GM19240 (cell line): Measurements from ENCODE around the gene SPDYE1.
A peak's percentile ranks its signal among the peaks of the same experiment; 100 is the strongest.
"Not testable (repeated sequence)": the region's sequence is repeated elsewhere in the genome, so short reads cannot be mapped to it uniquely, and the experiment has no call there.

Source experiments
- DNase-seq: peaks from one replicate; pipeline ENCODE4 v3.0.0; 2011; ENCODE audit warnings: low spot score; ENCODE audit not compliant: insufficient read length

The SPDYE1 gene

DNA sequence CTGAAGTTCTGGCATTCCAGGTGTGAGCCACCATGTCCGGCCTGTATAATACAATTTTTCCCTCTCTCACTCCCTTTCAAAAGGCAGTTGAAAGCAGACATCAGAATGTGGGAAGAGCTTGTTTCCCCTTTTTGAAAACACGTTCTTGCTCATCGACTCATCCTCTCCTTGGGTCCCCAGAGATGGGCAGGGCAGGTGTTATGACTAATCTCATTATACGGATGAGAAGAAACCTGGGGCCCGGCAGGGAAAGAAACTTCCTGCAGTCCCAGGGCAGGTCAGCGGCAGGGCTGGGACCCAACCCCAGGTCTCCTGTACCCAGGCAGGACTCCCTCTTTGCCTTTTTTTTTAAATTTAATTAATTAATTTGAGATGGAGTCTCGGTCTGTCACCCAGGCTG is 4.8 kb upstream of the SPDYE1 start:
- not testable (repeated sequence) for DNase-seq

DNA sequence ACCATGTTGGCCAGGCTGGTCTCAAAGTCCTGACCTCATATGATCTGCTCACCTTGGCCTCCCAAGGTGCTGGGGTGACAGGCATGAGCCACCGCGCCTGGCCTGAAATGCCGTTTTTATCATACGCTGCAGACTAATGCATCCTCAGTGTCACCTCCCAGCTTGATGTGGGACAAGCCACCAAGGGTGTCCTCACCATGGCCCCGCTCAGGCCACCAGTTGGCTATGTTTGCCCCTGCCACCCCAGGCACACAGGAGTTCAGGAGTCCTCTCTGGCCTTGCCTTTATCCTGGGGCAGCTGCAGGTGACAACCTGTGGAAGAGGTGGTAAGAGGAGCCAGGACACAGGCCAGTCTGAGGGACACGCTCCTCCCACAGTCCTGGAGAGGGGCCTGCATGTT is 3.0 kb upstream of the SPDYE1 start:
- not testable (repeated sequence) for DNase-seq

DNA sequence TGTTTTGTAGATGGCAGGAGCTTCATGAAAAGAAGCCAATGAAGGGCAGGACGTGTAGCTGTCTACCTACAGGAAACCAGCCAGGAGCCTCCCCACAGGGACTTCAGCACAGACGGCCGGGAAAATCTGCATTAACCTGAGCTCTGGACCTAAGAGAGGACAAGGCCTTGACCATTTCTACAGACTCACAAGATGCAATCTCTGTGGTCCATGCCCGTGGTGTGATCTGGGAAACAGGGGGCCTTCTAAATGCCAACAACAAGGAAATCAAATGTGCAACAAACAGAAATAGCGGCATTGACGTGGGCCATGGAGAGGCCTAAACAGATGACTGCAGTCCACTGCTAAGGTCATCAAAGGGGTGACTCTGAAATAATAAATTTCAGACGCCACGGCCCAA is 14.4 kb downstream of the SPDYE1 start:
- not testable (repeated sequence) for DNase-seq

DNA sequence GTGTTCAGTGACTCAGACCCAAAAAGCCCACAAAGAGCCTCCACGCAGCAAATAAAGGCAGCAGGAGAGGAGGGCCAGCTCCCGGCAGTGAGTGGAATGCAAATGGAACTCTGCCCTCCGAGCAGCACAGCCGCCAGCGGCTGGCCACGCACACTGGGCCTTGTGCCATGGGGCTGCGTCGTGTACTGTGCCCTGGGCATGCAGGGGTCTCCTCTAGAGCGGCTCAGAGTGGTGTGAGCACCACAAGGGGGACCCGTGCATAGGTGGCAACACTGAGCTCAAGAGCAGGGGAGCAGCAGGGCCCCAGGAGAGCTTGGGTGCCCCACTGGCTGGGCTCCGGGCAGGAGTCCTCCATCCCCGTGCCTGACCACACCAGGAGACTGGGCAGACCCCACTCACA is 17.4 kb downstream of the SPDYE1 start:
- DNase-seq = not testable (repeated sequence)

DNA sequence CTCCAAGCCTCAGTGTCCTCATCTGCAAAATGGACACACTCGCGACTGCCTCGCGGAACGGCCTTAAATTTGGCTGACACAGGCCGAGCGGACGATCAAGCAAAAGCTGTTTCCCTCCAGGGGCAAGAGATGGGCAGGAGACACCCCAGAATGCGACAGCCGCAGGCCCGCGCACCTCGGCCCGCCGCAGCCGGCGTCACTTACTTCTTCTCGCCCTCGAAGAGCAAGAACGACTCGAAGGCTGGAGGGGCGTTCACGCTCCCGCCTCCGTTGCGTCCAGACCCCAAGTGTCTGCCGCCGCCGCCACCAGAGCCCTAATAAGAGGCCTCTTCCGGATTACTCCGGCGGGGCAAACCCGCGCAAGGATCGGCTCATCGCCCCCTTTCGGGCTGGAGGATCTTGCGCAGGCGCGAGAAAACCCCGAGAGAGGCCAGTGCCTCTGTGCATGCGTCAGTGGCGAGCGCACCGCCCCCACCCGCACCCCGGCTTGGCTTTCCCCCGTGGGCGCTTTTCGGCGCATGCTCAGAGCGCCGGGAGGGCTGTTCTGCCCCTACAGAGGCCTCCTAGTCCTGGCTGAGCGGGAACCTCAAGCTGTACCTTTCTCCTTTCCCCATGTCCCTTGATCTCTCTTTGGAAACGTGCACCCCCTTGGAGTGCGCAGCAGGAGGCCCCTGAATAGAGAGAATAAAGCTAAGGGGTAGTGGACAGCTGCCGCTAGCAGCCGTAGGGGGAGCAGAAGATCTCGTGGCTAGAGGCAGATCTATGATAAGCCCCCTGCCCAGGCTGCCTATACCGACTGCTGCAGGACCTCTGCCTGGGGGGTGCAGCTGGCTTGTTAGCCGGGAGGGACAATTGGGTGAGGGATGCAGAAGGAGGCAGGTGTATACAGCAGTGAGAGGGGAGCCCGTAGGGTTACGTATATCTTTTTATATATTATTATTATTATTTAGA is 21.4 kb downstream of the SPDYE1 start:
- peak; percentile 95 for DNase-seq

DNA sequence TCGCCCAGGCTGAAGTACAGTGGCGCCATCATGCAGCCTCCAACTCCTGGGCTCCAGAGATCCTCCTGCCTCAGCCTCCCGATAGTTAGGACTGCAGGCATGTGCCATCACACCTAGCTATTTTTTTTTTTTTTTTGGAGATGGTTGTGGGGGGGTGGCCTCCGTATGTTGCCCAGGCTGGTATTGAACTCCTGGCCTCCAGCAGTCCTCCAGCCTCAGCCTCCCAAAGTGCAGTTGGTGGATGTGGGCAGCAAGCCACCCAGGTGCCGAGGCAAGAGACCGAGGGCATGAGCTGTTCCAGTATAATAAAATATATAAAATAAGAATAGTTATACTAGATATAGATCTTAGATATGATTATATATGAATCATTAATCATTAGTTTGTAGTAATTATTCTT is 22.1 kb downstream of the SPDYE1 start:
- DNase-seq = not testable (repeated sequence)

DNA sequence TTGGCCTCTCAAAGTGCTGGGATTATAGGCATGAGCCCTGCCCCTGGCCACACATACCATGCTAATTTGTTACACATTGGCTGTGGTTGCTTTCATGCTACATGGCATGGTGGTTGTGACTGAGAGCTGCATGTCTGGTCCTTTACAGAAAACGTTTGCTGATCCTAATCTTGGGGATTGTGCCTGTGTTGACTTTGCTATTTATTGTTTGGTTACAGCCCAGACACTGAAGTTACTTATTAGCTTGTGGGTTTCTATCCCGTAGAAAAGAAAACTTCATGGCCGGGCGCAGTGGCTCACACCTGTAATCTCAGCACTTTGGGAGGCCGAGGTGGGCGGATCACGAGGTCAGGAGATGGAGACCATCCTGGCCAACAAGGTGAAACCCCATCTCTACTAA is 24.4 kb downstream of the SPDYE1 start:
- not testable (repeated sequence) for DNase-seq

DNA sequence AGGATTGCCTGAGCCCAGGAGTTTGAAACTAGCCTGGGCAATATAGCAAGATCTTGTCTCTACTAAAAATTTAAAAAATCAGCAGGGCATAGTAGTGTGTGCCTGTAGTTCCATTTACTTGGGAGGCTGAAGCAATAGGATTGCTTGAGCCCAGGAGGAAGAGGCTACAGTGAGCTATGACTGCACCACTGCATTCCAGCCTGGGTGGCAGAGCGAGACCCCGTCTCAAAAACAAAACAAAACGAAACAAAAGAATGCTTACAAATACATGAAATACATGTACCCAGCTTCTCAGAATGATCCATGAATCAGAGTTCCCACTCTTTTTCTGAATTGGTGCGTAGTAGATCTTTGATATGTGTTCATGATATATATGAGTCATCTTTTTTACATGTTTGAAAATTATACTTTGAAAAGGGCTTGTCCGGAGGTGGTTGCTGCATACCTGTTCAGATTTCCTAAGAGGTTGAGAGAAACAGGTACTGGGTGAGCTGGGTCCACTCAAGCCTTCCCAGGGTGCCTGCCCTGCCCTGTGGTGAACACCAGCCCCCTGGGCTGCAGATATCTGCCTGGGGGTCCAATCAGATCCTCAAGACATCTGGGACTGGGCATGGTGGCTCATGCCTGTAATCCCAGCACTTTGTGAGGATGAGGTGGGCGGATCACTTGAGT is 25.2 kb downstream of the SPDYE1 start:
- not testable (repeated sequence) for DNase-seq

DNA sequence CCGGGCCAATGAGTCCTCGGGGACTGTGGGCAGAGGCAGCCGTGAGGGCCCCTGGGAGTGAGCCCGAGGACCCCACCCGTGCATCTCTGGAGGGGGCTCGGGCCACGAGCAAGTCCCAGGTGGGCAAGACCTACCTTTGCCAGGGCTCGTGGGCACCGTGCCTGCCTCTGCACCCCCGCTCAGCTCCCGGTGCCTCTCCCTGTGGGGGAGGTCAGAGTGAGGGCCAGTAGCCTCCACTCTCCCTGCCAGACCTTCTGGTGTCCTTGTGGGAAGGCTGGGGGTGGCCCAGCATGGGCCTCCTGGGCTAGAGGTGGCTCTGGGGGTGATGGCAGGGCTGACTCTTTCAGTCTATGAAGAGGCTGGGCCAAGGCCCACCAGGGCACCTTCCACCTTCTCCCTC is 31.7 kb downstream of the SPDYE1 start:
- not testable (repeated sequence) for DNase-seq

DNA sequence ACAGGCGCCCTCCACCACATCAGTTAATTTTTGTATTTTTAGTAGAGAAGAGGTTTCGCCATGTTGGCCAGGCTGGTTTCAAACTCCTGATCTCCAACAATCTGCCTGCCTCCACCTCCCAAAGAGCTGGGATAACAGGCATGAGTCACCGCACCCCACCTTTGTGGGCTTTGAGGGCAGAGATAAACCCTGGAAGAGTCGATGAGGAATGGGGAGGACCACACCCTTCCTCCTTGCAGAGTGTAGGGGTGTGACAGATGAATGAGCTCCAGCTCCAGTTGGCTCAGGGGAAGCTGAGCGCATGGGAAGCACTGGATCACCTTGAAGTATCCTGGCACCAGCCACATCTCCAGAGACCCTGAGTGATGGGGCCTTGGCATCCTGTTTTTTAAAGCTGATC is 32.3 kb downstream of the SPDYE1 start:
- DNase-seq = not testable (repeated sequence)

DNA sequence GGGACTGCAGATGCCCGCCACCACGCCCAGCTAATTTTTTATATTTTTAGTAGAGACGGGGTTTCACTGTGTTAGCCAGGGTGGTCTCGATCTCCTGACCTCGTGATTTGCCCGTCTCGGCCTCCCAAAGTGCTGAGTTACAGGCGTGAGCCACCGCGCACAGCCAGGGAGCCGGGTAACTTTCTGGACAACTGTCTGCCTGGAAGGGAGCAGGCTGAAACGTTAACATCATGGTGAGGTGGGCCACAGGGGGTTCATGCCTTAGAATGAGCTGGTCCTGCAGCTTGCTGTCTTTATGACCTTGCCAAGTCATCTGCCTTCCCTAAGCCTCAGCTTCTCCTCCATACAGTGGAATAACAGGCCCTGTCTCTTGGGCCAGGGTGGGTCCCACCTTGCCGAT is 33.6 kb downstream of the SPDYE1 start:
- not testable (repeated sequence) for DNase-seq

DNA sequence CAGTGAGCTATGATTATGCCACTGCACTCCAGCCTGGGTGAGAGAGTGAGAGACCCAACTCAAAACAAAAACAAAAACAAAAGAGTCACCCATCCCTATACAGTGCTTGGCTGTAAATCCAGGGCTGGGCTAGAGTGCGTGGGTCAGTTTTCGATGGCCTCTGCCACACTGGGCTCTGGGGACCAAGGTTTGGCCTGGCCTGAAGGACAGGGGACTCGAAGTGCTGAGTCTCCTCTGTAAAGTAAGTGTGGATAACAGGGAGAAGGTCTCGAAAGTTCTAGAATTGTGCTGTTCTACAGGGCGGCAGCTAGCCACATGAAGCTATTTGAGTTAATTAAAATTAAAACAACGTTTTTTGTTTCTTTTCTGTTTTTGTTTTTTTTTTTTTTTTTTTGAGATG is 34.3 kb downstream of the SPDYE1 start:
- not testable (repeated sequence) for DNase-seq

DNA sequence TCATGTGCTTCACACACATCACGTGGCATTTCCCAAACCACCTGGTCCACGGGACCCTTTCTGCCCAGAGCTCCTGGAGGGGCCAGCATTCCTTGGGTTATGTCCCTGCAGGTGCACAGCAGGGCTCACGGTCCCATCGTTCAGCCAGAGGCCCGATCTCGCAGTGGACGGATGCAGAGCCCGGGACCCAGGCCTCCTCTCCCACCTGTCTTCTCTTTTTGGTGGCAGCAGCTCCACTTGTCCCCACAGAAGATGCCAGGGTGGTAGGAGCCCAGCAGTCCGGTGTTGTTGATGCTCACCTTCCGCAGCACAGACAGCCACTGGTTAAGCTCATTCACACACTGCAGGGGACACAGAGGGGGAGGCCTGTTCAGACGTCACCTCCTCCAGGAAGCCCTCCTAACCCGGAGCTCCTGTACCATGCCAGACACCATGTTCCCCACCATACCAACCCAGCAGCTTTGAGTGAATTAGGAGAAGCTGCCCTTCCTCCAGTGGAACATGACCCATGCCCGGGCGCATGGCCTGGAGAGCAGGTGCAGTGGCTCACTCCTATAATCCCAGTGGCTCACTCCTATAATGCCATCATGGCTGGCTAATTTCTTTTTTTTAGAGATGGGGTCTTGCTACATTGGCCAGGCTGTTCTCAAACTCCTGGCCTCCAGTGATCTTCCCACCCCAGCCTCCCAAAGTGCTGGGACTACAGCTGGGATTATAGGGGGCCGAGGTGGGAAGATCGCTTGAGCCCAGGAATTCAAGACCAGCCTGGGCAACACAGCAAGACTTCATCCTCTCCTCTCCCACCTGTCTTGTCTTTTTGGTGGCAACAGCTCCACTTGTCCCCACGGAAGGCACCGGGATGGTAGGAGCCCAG is 36.5 kb downstream of the SPDYE1 start:
- DNase-seq = not testable (repeated sequence)

DNA sequence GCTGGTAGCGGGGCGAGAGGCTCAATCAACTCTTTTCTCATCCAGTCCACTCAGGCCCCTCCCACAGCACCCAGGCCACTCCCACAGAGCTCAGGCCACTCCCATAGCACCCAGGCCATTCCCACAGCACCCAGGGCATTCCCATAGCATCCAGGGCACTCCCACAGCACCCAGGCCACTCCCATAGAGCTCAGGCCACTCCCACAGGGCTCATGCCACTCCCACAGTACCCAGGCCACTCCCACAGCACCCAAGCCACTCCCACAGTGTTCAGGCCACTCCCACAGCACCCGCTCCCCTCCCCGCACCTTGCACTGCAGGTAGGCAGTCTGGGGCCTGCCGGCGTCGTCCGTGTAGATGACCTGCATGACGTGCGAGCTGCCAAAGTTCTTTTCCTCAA is 38.7 kb downstream of the SPDYE1 start:
- DNase-seq = not testable (repeated sequence)

DNA sequence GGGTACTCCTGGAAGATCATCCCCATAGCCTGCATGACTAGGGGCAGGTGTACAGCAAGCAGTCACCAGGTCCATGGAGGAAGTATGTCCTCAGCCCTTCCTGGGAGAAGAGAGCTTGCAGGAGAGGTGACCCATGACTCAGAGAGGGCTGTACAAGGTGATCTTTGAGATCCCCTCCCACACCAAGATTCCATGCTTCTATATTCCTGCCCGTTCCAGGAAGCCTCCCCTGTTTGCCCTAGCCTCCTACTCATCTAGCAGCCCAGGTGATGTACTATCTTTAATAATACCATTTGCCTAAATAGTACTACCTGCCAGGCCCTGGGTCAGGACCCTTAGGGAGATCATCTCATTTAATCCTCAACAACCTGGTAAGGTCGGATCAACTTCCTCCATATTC is 40.3 kb downstream of the SPDYE1 start:
- not testable (repeated sequence) for DNase-seq

DNA sequence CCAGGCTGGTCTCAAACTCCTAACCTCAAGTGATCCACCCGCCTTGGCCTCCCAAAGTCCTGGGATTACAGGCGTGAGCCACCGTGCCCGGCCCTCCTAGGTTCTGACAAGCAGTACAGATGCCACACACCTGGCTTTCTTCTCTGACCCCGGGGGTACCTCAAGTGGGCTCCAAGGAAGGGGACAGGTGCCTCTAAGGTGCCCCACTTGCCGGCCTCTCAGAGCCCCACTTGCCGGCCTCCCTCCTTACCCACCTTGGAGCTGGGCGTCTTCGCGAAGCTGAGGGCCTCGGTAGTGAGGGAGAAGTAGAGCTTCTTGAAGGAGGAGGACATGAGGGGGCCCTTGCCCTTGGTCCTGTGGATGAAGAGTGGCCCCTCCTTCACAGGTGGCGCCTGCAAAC is 40.9 kb downstream of the SPDYE1 start:
- not testable (repeated sequence) for DNase-seq

DNA sequence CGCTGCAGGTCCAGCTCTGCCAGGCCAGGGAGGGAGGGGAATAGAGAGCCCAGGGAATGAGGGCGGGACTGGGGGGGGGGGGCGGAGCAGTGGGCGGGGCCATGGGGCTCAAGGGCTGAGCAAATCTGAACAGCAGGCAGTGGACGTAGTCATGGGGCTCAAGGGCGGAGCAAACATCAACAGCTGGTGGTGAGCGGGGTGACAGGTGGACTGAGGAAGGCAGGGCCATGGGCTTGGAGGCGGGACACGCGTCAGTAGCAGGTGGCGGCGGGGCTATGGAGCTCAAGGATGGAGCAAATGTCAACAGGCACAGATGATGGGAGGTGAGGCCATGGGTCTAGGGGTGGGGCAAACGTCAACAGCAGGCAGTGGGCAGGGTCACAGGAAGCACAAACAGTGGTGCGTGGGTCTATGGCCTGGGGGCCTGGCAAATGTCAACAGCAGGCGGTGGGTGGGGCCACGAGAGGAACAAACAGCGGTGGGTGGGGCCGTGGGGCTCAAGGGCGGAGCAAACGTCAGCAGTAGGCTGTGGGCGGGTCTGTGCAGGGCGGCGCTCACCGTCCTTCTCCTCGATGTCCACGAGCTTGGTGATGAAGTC is 41.4 kb downstream of the SPDYE1 start:
- DNase-seq = not testable (repeated sequence)

DNA sequence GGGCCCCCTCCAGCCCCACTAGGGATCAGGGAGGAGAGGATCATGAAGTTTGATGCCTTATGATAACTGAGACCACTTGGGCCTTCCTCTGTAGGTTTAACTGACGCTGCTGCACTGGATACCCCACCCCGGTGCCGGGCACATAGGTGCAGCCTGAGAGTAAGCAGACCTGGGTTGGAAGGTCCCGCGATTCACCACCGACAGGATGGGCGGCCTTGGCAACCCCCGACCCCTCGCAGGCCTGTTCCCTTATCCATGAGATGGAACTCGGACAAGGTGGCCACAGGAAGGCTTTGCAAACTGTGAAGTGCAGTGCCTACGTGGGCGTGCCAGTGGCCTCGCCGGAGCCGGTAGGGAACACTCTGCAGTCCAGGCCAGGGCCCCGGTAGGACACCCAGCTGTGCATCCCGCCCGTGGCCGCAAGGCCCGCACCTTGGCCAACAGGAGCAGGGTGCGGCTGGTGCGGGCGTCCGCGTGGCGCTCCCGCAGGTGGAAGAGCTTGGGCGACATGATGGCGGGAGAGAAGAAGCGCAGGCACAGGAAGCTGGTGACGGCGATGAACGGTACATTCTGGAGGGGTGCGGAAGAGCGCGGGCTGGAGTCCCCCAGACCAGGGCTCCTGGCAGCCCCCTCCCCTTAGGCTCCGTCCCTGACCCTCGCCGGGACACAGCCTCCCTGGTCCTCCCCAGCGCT is 42.2 kb downstream of the SPDYE1 start:
- DNase-seq = not testable (repeated sequence)

DNA sequence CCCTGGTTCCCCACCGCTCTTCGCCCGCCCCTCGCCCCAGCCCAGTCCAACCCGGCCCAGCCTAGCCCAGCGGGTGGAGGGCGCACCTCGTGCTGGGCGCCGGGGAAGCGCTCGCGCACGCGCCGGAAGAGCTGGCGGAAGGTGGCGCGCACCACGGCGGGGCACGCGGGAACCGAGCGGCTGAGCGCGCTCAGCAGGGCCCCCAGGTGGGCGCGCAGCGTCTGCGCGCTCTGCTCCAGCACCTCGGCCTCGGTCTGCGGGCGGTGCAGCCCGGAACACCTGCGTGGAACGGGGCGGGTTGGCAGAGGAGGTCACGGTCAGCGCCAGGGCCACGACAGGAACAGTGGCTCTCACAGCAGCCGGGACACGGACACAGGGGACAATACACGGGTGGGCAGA is 42.8 kb downstream of the SPDYE1 start:
- not testable (repeated sequence) for DNase-seq

DNA sequence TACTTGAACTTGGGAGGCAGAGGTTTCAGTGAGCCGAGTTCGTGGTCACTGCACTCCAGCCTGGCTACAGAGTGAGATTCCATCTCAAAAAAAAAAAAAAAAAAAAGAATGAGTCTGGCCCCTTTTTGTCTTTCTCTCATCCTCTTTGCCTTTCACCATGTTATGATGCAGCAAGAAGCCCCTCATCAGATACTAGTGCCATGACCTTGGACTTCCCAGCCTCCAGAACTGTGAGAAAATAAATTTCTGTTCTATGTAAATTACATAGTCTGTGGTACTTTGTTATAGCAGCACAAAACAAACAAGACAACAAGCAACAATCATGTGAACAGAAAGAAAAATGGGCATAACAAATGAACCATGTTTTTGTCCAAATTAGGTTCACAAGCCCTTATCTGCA is 44.5 kb downstream of the SPDYE1 start:
- no peak for DNase-seq
